BJ (cell line): ENCODE results near the gene ADCY2. TPM values are rescaled to one million over a fixed set of nuclear protein-coding genes. Genes with fewer than 3 reads are reported as not detected.

ENCODE experiments used
- CTCF ChIA-PET: fragments of 350-600 bp; formaldehyde crosslinking; extraction: SDS; loops from one replicate; lab custom pipeline; 2021; ENCODE audit warnings: antibody characterized with exemption, inconsistent platforms; lab: Yijun Ruan, JAX
- POLR2A ChIA-PET: fragments of 300-600 bp; sonication (Branson Sonifier 250); formaldehyde crosslinking; extraction: SDS; loops from one replicate; lab custom pipeline; 2021; ENCODE audit warnings: antibody characterized with exemption; lab: Charles Lee
- DNase-seq: peaks from one replicate; pipeline ENCODE4 v3.0.0-alpha.2; 2011; ENCODE audit warnings: low read depth
- H3K27me3 ChIP-seq: 2 replicates; pipeline ENCODE4 v1.6.0; 2011; ENCODE audit warnings: low read length; ENCODE audit not compliant: control insufficient read depth, insufficient read depth
- H3K36me3 ChIP-seq: 2 replicates; pipeline ENCODE4 v1.5.1; 2011; ENCODE audit warnings: low read length; ENCODE audit not compliant: control insufficient read depth, insufficient read depth
- H3K4me3 ChIP-seq: 2 replicates; pipeline ENCODE4 v1.5.1; 2011; ENCODE audit warnings: low read depth, mild to moderate bottlenecking, control low read depth, low read length
- CTCF ChIP-seq: IDR thresholded peaks from 2 replicates; pipeline ENCODE4 v1.5.1; 2011; ENCODE audit warnings: low read depth, mild to moderate bottlenecking, control low read depth, inconsistent platforms, low read length, moderate library complexity; ENCODE audit not compliant: insufficient read depth
- polyA plus RNA-seq: library from polyadenylated mRNA; depleted of rRNA; stranded (reverse); fragments of >200 nt; gene quantifications from 2 replicates; pipeline ENCODE4 v1.2.3, GENCODE V29; 2011

Gene ADCY2
- polyA plus RNA-seq, 1 experiment = not detected

- DNase-seq = no peak
- Histone ChIP-seq H3K27me3 (no peaks in the 10 kb centered on the region), H3K4me3 (no peak overlapping the region), H3K36me3 (no peaks in the 10 kb centered on the region)
- ChIA-PET POLR2A (no interaction called here), CTCF (no interaction called here)
- no peak for TF ChIP-seq CTCF
Observed at GRCh38 chr5:7456206-7456605, 60.3 kb downstream of the ADCY2 start.

GRCh38 chr5:7461371-7461770, 65.4 kb downstream of the ADCY2 start:
- CTCF ChIA-PET = no interaction called here
- no peak for TF ChIP-seq CTCF
- POLR2A ChIA-PET = no interaction called here
- Histone ChIP-seq H3K27me3 (no peaks in the 10 kb centered on the region), H3K4me3 (no peak overlapping the region), H3K36me3 (no peaks in the 10 kb centered on the region)
- DNase-seq = no peak

- H3K27me3 ChIP-seq = no peaks in the 10 kb centered on the region
- ChIA-PET CTCF (no interaction called here), POLR2A (no interaction called here)
- DNase-seq = no peak
- TF ChIP-seq CTCF = no peak
- H3K4me3 ChIP-seq = no peak overlapping the region
- H3K36me3 ChIP-seq = no peaks in the 10 kb centered on the region
Observed at GRCh38 chr5:7462758-7463157, 66.8 kb downstream of the ADCY2 start.

- ChIA-PET POLR2A (no interaction called here), CTCF (interaction anchor here (1.3 to 1.4 kb wide), 2 partner anchors 10 to 203 kb away, joined by 3 read pairs; no protein-coding TSS in a partner anchor)
- no peaks in the 10 kb centered on the region for H3K36me3 ChIP-seq
- H3K4me3 ChIP-seq = no peak overlapping the region
- DNase-seq = no peak
- H3K27me3 ChIP-seq = no peaks in the 10 kb centered on the region
- TF ChIP-seq CTCF = no peak
Observed at GRCh38 chr5:7464182-7464581, 68.2 kb downstream of the ADCY2 start.

GRCh38 chr5:7467179-7467578, 71.2 kb downstream of the ADCY2 start:
- Histone ChIP-seq H3K4me3 (no peak overlapping the region), H3K36me3 (no peaks in the 10 kb centered on the region), H3K27me3 (no peaks in the 10 kb centered on the region)
- ChIA-PET CTCF (no interaction called here), POLR2A (no interaction called here)
- DNase-seq = no peak
- no peak for TF ChIP-seq CTCF
